Activated B cell treated with CpG ODN at 0.5 μM for 24 hours (primary cell): Measurements from ENCODE around the gene GMEB1. TPM values are rescaled to one million over a fixed set of nuclear protein-coding genes. Genes with fewer than 3 reads are reported as not detected.
"Not testable (repeated sequence)": the region's sequence is repeated elsewhere in the genome, so short reads cannot be mapped to it uniquely, and the experiment has no call there.

ENCODE experiments used
- ATAC-seq: fragments of 200-7000 bp; cut with Tn5 transposase; one replicate; pipeline ENCODE4 v1.10.0; 2021; ENCODE audit warnings: low read depth, mild to moderate bottlenecking, moderate library complexity
- CTCF ChIA-PET: fragments of 350-600 bp; sonication (Branson Sonifier 250); formaldehyde crosslinking; loops from one replicate; lab custom pipeline; 2021; ENCODE audit warnings: antibody characterized with exemption; lab: Charles Lee
- POLR2A ChIA-PET: fragments of 350-600 bp; sonication (Branson Sonifier 250); formaldehyde crosslinking; loops from one replicate; lab custom pipeline; 2021; ENCODE audit warnings: antibody characterized with exemption; lab: Charles Lee
- DNase-seq: peaks from one replicate; pipeline ENCODE4 v3.0.0; 2022
- H3K27ac Mint-ChIP-seq: one replicate; pipeline ENCODE4 v1.8.0; 2020; ENCODE audit warnings: mixed read lengths
- H3K27me3 Mint-ChIP-seq: one replicate; pipeline ENCODE4 v1.8.0; 2021; ENCODE audit warnings: mixed read lengths
- H3K36me3 Mint-ChIP-seq: one replicate; pipeline ENCODE4 v1.8.0; 2021; ENCODE audit warnings: low read depth, mixed read lengths
- H3K4me1 Mint-ChIP-seq: one replicate; pipeline ENCODE4 v1.8.0; 2021; ENCODE audit warnings: mixed read lengths
- H3K4me3 Mint-ChIP-seq: one replicate; pipeline ENCODE4 v1.8.0; 2020; ENCODE audit warnings: mild to moderate bottlenecking, mixed read lengths
- H3K9me3 Mint-ChIP-seq: one replicate; pipeline ENCODE4 v1.8.0; 2020; ENCODE audit warnings: mixed read lengths
- intact Hi-C: fragments of 100-400 bp; cut with micrococcal nuclease; formaldehyde crosslinking; loops from one replicate; pipeline ENCODE4 v1.15.1; 2024
- total RNA-seq: library from RNA; stranded (reverse); gene quantifications from 2 replicates; pipeline ENCODE4 v1.2.3, GENCODE V29; 2022
- TF ChIP-seq, protein P1 (sequence below): fragments of 200-600 bp; IDR thresholded peaks from one replicate; pipeline ENCODE4 v1.8.0; 2022; ENCODE audit warnings: antibody characterized with exemption, mild to moderate bottlenecking

GMEB1 gene
- total RNA-seq, 1 donor from 2014 or later, result 27.4 TPM

DNA sequence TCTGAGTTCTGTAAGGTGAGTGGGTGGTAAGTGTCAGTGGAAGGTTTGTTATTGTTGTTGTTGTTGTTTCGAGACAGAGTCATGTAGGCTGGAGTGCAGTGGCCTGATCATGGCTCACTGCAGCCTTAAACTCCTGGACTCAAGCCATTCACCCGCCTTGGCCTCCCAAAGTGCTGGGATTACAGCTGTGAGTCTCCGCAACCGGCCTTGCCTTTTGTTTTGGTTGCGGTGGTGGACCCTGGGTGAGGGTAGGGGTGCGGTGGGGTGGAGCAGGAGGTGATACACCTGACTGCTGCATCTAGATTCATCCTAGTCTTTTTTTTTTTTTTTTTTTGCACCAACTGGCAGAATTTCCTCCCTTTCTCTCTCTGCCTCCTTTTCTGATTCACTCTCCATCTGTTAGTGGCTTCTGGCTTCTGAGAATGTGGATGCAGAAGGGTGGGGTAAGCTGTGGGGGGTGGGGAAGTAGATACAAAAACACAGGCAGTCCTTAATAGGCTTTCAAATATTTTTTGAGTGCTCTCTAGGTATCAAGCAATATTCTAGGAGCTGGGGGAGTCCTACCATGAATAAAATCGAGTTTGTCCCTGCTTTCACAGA, 4.6 kb upstream of the GMEB1 start:
- ATAC-seq (no peak), DNase-seq (no peak)
- H3K27ac Mint-ChIP-seq, result no peak overlapping the region
- peaks cover 6% of the 10 kb centered on the region for H3K4me1 Mint-ChIP-seq
- TF ChIP-seq, protein P1, sequence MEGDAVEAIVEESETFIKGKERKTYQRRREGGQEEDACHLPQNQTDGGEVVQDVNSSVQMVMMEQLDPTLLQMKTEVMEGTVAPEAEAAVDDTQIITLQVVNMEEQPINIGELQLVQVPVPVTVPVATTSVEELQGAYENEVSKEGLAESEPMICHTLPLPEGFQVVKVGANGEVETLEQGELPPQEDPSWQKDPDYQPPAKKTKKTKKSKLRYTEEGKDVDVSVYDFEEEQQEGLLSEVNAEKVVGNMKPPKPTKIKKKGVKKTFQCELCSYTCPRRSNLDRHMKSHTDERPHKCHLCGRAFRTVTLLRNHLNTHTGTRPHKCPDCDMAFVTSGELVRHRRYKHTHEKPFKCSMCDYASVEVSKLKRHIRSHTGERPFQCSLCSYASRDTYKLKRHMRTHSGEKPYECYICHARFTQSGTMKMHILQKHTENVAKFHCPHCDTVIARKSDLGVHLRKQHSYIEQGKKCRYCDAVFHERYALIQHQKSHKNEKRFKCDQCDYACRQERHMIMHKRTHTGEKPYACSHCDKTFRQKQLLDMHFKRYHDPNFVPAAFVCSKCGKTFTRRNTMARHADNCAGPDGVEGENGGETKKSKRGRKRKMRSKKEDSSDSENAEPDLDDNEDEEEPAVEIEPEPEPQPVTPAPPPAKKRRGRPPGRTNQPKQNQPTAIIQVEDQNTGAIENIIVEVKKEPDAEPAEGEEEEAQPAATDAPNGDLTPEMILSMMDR, result no peak
- no peaks in the 10 kb centered on the region for H3K36me3 Mint-ChIP-seq
- H3K4me3 Mint-ChIP-seq, result no peak overlapping the region
- ChIA-PET POLR2A (interaction anchor here (1.3 to 2.0 kb wide), 2 partner anchors 15 to 21 kb away, joined by 5 to 8 read pairs; partner anchors contain the start of genes RNU11 and TAF12), CTCF (no interaction called here)
- intact Hi-C loops, result no loop called here
- no peaks in the 10 kb centered on the region for H3K9me3 Mint-ChIP-seq
- H3K27me3 Mint-ChIP-seq, result no peaks in the 10 kb centered on the region

DNA sequence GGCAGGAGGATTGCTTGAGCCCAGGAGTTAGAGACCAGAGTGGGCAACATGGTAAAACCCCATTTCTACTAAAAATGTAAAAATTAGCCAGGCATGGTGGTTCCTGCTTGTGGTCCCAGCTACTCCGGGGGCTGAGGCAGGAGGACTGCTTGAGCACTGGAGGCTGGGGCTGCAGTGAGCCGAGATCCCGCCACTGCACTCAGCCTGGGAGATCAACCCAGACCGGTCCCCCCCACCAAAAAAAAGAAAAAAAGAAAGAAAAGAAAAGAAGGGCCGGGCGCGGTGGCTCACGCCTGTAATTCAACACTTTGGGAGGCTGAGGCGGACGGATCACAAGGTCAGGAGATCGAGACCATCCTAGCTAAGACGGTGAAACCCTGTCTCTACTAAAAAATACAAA, 1.8 kb upstream of the GMEB1 start:
- Mint-ChIP-seq H3K27me3 (no peaks in the 10 kb centered on the region), H3K27ac (no peak overlapping the region), H3K4me3 (peak overlapping the region; percentile 24), H3K36me3 (peaks cover 8% of the 10 kb centered on the region), H3K4me1 (peaks cover 15% of the 10 kb centered on the region), H3K9me3 (no peaks in the 10 kb centered on the region)
- TF ChIP-seq, protein P1, result no peak
- intact Hi-C loops, result loop anchor here (5.0 kb wide), 1 partner anchor 420 kb away; no protein-coding TSS in a partner anchor
- ATAC-seq, result no peak
- DNase-seq, result no peak
- ChIA-PET POLR2A (interaction anchor here (2.9 to 7.0 kb wide), 3 partner anchors 19 to 160 kb away, joined by 13 to 287 read pairs (median 27); partner anchors contain the start of genes RCC1, RNU11 and TRNAU1AP), CTCF (no interaction called here)

DNA sequence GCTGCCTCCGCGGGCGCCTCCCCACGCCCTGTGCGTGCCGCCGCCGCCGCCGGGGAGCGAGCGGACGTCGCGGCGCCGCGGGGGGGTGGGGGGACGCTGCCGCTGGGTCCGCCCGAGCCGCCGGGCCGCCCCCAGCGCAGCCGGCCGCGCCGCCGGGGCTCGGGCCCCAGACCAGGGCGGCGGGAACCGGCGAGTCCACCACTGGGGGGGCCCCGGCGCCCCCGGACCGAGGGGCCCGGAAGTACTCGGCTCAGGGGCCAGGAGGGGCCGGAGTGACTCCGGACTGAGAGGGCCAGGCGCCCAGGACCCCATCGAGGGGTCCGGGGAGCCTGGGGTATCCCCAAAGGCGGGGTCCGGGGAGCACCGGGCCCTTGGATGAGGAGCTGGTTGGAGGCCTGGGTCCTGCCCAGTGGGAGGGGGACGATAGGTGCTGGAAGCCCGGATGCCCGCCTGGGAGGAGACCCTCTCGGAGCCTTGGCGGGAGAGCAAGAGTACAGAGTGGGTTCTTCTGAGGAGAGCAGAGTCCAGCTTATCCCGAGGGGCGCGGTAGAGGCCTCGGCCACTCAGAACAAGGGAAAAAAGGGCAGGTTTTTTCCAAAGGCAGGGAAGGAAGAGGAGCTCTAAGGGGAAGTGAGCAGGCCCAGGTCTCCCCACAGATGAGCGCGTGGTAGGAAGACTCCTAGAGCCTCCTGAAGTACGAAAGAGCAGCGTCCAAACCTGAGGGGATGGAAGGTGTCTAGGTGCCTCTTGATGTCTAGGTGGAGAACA, 556 bp downstream of the GMEB1 start:
- H3K27me3 Mint-ChIP-seq, result no peaks in the 10 kb centered on the region
- H3K4me1 Mint-ChIP-seq, result peaks cover 17% of the 10 kb centered on the region
- DNase-seq, result peak; percentile 67
- intact Hi-C loops, result loop anchor here (1.0 to 5.0 kb wide), 7 partner anchors 21 to 422 kb away; partner anchors contain the start of genes RNU11, TAF12 and YTHDF2
- H3K27ac Mint-ChIP-seq, result peak overlapping the region; percentile 96
- no peaks in the 10 kb centered on the region for H3K9me3 Mint-ChIP-seq
- TF ChIP-seq, protein P1, result no peak
- ChIA-PET CTCF (interaction anchor here (1.2 to 2.4 kb wide), 3 partner anchors 26 to 67 kb away, joined by 3 to 14 read pairs (median 12); partner anchors contain the start of genes TAF12 and YTHDF2), POLR2A (interaction anchor here (0.6 to 7.0 kb wide), 24 partner anchors 13 to 895 kb away, joined by 3 to 287 read pairs (median 5); partner anchors contain the start of genes MED18, PHACTR4, PTAFR and RCC1)
- peaks cover 8% of the 10 kb centered on the region for H3K36me3 Mint-ChIP-seq
- H3K4me3 Mint-ChIP-seq, result peak overlapping the region; percentile 92
- peak; percentile 78 for ATAC-seq

DNA sequence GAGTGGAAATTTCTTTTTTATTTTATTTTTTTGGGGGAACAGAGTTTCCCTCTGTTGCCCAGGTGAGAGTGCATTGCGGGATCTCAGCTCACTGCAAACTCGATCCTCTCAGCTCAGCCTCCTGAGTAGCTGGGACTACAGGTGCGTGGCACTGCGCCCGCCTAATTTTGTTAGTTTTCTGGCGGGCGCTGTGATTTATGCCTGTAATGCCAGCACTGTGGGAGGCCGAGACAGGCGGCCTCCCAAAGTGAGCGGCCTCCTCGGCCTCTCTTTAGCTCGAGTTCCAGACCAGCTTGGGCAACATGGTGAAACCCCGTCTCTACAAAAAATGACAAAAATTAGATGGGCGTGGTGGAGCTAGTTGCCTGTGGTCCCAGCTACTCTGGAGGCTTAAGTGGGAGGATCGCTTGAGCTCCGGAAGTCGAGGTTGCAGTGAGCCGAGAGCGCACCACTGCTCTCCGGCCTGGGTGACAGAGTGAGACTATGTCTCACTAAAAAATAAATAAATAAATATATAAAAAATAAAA, 2.7 kb downstream of the GMEB1 start:
- H3K4me3 Mint-ChIP-seq, result no peak overlapping the region

DNA sequence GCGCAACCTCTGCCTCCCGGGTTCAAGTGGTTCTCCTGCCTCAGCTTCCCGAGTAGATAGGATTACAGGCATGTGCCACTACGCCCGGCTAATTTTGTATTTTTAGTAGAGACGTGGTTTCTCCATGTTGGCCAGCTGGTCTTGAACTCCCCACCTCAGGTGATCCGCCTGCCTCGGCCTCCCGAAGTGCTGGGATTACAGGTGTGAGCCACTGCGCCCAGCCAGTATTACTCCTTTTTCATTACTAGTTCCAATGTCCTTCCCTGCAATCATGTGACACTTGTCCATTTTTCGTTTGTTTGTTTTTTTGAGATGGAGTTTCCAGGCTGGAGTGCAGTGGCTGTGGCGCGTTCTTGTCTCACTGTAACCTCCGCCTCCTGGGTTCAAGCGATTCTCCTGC, 4.4 kb downstream of the GMEB1 start:
- DNase-seq, intact Hi-C loops, H3K27ac Mint-ChIP-seq, ATAC-seq, H3K4me3 Mint-ChIP-seq, H3K27me3 Mint-ChIP-seq, H3K9me3 Mint-ChIP-seq, CTCF ChIA-PET: not testable (repeated sequence)
- H3K36me3 Mint-ChIP-seq, result peaks cover 18% of the 10 kb centered on the region
- POLR2A ChIA-PET, result interaction anchor here (0.6 kb wide), 1 partner anchor 244 kb away, joined by 9 read pairs; no protein-coding TSS in a partner anchor
- H3K4me1 Mint-ChIP-seq, result peaks cover 17% of the 10 kb centered on the region

More for the DNA sequence above, 2.7 kb downstream of the GMEB1 start:
- CTCF ChIA-PET, result no interaction called here
- Mint-ChIP-seq H3K27me3 (no peaks in the 10 kb centered on the region), H3K27ac (no peak overlapping the region), H3K4me1 (peaks cover 17% of the 10 kb centered on the region), H3K9me3 (no peaks in the 10 kb centered on the region), H3K36me3 (peaks cover 18% of the 10 kb centered on the region)
- intact Hi-C loops, result no loop called here
- POLR2A ChIA-PET, result interaction anchor here (0.5 to 7.0 kb wide), 3 partner anchors 23 to 203 kb away, joined by 3 to 287 read pairs (median 154); partner anchors contain the start of genes RNU11 and TAF12
- TF ChIP-seq, protein P1, result no peak
- ATAC-seq, result no peak
- no peak for DNase-seq
